Activated CD8-positive, alpha-beta memory T cell treated with anti-CD3 and anti-CD28 coated beads, Interleukin-2, amount 50 U/mL, for 48 hours (primary cell): ENCODE data around the gene YBX3.
"Not testable (repeated sequence)": the region's sequence is repeated elsewhere in the genome, so short reads cannot be mapped to it uniquely, and the experiment has no call there.

ENCODE experiments used
- DNase-seq: peaks from one replicate; pipeline ENCODE4 v3.0.0-alpha.2; 2020

Gene YBX3

GRCh38 chr12:10722905-10723746 is at the start of gene YBX3:
Gene YBX3 (minus strand): TSS chr12:10723323. CDS start chr12:10723111, 212 bp downstream.
- DNase-seq, result peak; percentile 79

GRCh38 chr12:10771132-10771733 is 48.1 kb upstream of the YBX3 start:
- no peak for DNase-seq

GRCh38 chr12:10759657-10760056 is 36.5 kb upstream of the YBX3 start:
- no peak for DNase-seq

- no peak for DNase-seq
These were observed 33.1 kb upstream of the YBX3 start for GRCh38 chr12:10756194-10756593.

GRCh38 chr12:10753059-10753458 is 29.9 kb upstream of the YBX3 start:
- DNase-seq, result no peak

- DNase-seq, result no peak
These were observed 27.2 kb upstream of the YBX3 start for GRCh38 chr12:10750385-10750727.

- peak; percentile 67 for DNase-seq
These were observed 26.7 kb upstream of the YBX3 start for GRCh38 chr12:10749700-10750384.

GRCh38 chr12:10747730-10748129 is 24.6 kb upstream of the YBX3 start:
- no peak for DNase-seq

GRCh38 chr12:10743420-10743819 is 20.3 kb upstream of the YBX3 start:
- not testable (repeated sequence) for DNase-seq

GRCh38 chr12:10741845-10742244 is 18.7 kb upstream of the YBX3 start:
- no peak for DNase-seq

- no peak for DNase-seq
These were observed 17.1 kb upstream of the YBX3 start for GRCh38 chr12:10740182-10740581.

- no peak for DNase-seq
These were observed 16.3 kb upstream of the YBX3 start for GRCh38 chr12:10739157-10740118.

GRCh38 chr12:10737249-10737648 is 14.1 kb upstream of the YBX3 start:
- DNase-seq, result no peak

- DNase-seq, result no peak
These were observed 13.3 kb upstream of the YBX3 start for GRCh38 chr12:10736463-10736862.

GRCh38 chr12:10735428-10735827 is 12.3 kb upstream of the YBX3 start:
- DNase-seq, result no peak

- no peak for DNase-seq
These were observed 9.4 kb upstream of the YBX3 start for GRCh38 chr12:10732549-10732948.

- DNase-seq, result no peak
These were observed 8.9 kb upstream of the YBX3 start for GRCh38 chr12:10732066-10732465.

GRCh38 chr12:10730559-10730958 is 7.4 kb upstream of the YBX3 start:
- no peak for DNase-seq

GRCh38 chr12:10728091-10728490 is 5.0 kb upstream of the YBX3 start:
- DNase-seq, result no peak

GRCh38 chr12:10726945-10727344 is 3.8 kb upstream of the YBX3 start:
- DNase-seq, result no peak

- no peak for DNase-seq
These were observed 1.9 kb upstream of the YBX3 start for GRCh38 chr12:10725003-10725402.

- peak; percentile 83 for DNase-seq
These were observed 620 bp downstream of the YBX3 start for GRCh38 chr12:10722502-10722904.
